ENCODE data around the gene SPEM2.

- TF ChIP-seq, protein P1, sequence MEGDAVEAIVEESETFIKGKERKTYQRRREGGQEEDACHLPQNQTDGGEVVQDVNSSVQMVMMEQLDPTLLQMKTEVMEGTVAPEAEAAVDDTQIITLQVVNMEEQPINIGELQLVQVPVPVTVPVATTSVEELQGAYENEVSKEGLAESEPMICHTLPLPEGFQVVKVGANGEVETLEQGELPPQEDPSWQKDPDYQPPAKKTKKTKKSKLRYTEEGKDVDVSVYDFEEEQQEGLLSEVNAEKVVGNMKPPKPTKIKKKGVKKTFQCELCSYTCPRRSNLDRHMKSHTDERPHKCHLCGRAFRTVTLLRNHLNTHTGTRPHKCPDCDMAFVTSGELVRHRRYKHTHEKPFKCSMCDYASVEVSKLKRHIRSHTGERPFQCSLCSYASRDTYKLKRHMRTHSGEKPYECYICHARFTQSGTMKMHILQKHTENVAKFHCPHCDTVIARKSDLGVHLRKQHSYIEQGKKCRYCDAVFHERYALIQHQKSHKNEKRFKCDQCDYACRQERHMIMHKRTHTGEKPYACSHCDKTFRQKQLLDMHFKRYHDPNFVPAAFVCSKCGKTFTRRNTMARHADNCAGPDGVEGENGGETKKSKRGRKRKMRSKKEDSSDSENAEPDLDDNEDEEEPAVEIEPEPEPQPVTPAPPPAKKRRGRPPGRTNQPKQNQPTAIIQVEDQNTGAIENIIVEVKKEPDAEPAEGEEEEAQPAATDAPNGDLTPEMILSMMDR (IDR thresholded peaks at IDR 0.05; ENCODE audit: poor library complexity): no peak
- peak; percentile 2 for TF ChIP-seq EZH2 (IDR thresholded peaks at IDR 0.05; ENCODE audit: borderline replicate concordance)
Observed at GRCh38 chr17:7440113-7440833, 14.9 kb downstream of the SPEM2 start.
